Mucosa of rectum (tissue), 2 donors: ENCODE data around the gene HES1.

Experiments used
- H3K27ac ChIP-seq, 2 donors: one replicate each; pipeline ENCODE4 v1.7.0; 2013; ENCODE audit warnings: inconsistent platforms in 2 of 2, low read depth in 2 of 2, low read length in 2 of 2
- H3K27me3 ChIP-seq, 2 donors: one replicate each; pipeline ENCODE4 v1.7.0; 2013; ENCODE audit warnings: low read length in 2 of 2; ENCODE audit not compliant: control insufficient read depth in 2 of 2, insufficient read depth in 2 of 2
- H3K36me3 ChIP-seq, 2 donors: one replicate each; pipeline ENCODE4 v1.7.0; 2013; ENCODE audit warnings: low read length in 2 of 2; ENCODE audit not compliant: control insufficient read depth in 2 of 2, insufficient read depth in 2 of 2
- H3K4me1 ChIP-seq, 2 donors: one replicate each; pipeline ENCODE4 v1.7.0; 2013; ENCODE audit warnings: low read length in 2 of 2, mild to moderate bottlenecking in 1 of 2; ENCODE audit not compliant: control insufficient read depth in 2 of 2, insufficient read depth in 2 of 2
- H3K4me3 ChIP-seq, 2 donors: one replicate each; pipeline ENCODE4 v1.7.0; 2013; ENCODE audit warnings: low read length in 2 of 2
- H3K9ac ChIP-seq, 2 donors: one replicate each; pipeline ENCODE4 v1.7.0; 2013; ENCODE audit warnings: low read length in 2 of 2, low read depth in 1 of 2, mild to moderate bottlenecking in 1 of 2
- H3K9me3 ChIP-seq, 2 donors: one replicate each; pipeline ENCODE4 v1.7.0; 2013; ENCODE audit warnings: low read length in 2 of 2; ENCODE audit not compliant: control insufficient read depth in 2 of 2
- donor health status: healthy.
- donor health status: Normal muscosa, but diverticular disease.

HES1 gene

DNA sequence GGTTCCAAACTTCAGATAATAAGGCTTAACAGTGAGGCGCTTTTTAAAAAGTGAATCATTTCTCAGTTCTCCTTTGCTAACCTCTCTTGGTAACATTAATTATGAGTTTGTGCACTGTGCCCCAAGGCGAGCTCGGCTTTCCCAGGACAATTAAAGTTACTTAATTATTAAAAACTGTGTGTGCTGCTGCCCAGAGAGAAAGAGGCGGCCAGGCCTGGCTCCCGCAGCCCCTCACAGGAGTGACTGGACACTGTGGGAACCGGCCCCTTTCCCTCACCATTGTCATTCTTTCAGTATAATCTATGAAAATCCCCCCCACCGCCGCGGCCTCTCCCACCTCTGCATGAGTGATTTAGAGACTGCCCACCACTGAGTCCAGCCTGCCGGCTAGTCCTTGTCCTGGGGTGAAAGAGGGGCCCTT lies 43.1 kb upstream of the HES1 start:
- Histone ChIP-seq H3K36me3 (no peaks in the 10 kb centered on the region), H3K27me3 (no peaks in the 10 kb centered on the region), H3K9ac (no peak overlapping the region), H3K4me1 (peaks cover 4 to 11% of the 10 kb centered on the region in 2 donors), H3K4me3 (no peak overlapping the region), H3K27ac (no peak overlapping the region), H3K9me3 (no peaks in the 10 kb centered on the region)

DNA sequence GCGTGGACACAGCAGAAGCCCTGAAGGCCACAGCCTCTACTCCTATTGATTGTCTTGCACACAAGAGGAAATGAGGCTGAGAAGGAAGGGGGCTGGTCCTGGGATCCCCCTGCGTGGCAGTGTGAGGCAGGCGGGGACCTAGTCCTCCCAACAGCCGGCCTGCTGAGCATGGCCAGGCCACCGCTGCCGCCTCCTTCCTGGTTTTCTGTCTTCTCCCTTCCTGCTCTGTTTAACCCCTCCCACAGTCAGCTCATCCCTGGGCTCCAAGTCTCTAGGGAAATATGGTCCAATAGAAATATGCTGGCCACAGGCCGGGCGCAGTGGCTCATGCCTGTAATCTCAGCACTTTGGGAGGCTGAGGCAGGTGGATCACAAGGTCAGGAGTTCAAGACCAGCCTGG lies 42.1 kb upstream of the HES1 start:
- Histone ChIP-seq H3K27me3 (no peaks in the 10 kb centered on the region), H3K4me1 (peaks cover 4 to 11% of the 10 kb centered on the region in 2 donors), H3K27ac (no peak overlapping the region), H3K9me3 (no peaks in the 10 kb centered on the region), H3K4me3 (no peak overlapping the region), H3K36me3 (no peaks in the 10 kb centered on the region), H3K9ac (no peak overlapping the region)

DNA sequence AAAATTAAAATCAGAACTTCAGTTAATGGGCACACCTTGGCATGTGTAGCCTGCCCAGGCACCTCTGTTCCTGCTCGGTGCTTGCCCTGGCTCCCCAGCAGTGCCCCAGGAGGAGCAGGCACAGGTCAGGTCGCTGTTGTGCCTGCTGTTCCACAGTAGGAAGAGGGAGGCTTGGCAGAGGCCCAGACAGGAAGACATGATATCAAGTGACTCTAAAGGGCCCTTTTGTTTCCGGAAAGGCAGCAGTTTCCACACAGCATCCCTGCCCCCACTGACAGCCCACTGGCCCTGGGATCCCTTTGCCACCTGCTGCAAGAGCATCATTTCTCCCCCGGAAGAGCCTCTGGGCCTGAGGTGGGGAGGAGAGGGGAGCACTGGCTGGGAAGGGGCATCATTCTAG lies 40.5 kb upstream of the HES1 start:
- Histone ChIP-seq H3K27me3 (no peaks in the 10 kb centered on the region), H3K4me3 (no peak overlapping the region), H3K9ac (no peak overlapping the region), H3K9me3 (no peaks in the 10 kb centered on the region), H3K4me1 (peaks cover 5 to 7% of the 10 kb centered on the region in 2 donors), H3K36me3 (no peaks in the 10 kb centered on the region), H3K27ac (no peak overlapping the region)

DNA sequence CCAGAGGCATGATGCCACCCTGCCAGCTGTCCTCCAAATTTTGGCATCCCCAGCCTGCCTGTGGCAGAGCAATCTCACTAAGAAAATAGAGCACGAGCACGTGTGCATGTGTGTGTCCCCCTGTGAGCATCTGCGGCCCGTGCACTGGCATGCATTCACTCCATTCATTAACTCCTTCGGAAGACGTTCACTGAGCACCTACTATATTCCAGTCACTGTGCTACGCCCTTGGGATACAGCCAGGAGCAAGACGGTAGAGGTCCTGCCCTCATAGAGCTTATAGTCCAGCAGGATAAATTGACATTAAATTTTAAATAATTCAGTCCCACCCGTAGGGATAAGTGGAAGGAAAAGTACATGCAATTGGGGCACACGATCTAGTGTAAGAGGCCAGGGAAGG lies 40.0 kb upstream of the HES1 start:
- H3K9ac ChIP-seq: no peak overlapping the region
- no peaks in the 10 kb centered on the region for H3K27me3 ChIP-seq
- H3K4me3 ChIP-seq: no peak overlapping the region
- H3K36me3 ChIP-seq: no peaks in the 10 kb centered on the region
- H3K9me3 ChIP-seq: no peaks in the 10 kb centered on the region
- H3K27ac ChIP-seq: no peak overlapping the region
- peaks cover 9 to 12% of the 10 kb centered on the region in 2 donors for H3K4me1 ChIP-seq

DNA sequence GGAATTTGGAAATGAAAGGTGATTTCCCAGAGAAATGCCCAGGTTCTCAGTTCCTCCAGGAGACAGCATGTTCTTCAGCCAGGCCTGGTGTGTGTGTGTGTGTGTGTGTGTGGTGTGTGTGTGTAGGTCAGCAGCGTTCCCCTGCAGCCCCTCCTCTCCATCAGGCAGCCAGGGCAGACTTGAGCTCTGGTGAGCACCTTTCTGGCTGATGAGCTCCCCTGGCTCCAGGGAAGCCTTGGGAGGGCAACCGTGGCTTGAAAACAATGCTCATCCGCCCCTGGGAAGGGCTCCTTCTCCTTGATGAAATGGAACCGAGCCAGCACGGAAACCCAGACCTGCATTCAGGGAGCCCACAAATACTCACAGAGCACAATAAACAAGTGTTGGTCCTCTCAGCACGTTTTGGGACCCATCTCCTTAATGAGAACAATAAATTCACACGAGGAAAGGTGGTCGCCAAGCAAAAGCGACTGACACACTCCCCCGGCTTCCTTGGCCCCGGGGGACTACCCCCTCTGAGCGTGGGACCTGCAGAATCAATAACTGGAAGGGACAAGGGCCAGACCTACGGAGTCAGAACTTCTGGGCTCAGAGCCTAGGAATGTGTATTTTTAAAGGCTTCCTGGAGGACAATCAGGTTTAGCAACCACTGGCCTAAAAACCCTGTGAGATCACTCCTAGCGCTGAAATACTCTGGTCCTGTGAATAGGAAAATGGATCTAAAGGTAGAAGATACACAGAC lies 38.6 kb upstream of the HES1 start:
- H3K4me1 ChIP-seq: peaks cover 23 to 24% of the 10 kb centered on the region in 2 donors
- H3K9ac ChIP-seq: no peak overlapping the region
- no peaks in the 10 kb centered on the region for H3K9me3 ChIP-seq
- H3K36me3 ChIP-seq: no peaks in the 10 kb centered on the region
- H3K27ac ChIP-seq: no peak overlapping the region
- H3K4me3 ChIP-seq: no peak overlapping the region
- no peaks in the 10 kb centered on the region for H3K27me3 ChIP-seq

DNA sequence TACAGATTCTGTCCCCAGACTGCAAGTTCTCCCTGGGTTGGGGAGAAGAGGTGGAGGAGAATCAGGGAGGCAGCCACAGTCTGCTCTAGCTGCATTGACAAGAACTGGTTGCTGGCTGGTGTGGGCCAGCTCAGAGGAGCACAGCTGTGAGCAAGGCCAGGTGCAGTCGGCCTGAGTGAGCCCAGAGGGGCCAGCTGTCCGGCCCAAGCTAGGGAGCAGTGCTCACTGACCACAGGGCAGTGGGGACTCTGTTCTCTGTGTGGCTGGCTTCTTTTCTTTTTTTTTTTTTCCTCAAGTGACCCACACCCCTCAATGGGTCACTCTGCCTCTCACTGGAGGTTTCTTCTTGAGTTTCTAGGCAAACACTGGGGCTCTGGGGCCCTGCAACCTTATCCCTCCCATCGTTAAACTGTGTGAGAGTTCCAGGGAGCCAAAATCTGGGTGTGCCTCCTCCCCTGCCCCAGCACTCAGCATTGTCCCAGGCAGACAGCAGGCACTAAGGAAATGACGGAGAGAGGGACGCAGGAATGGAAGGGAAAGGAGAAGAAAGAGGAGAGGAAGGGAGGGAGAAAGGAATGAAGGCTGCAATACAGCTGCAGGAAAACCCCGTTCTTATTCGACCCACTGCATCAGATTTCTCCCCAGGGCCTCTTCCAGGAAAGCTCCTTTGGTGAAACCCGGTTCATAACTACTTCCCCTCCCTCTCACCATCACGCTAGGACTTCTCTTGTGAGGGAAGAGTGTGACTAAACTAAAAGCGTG lies 37.7 kb upstream of the HES1 start:
- H3K36me3 ChIP-seq: no peaks in the 10 kb centered on the region
- no peak overlapping the region for H3K27ac ChIP-seq
- H3K4me1 ChIP-seq: peaks cover 24 to 27% of the 10 kb centered on the region in 2 donors
- H3K27me3 ChIP-seq: no peaks in the 10 kb centered on the region
- H3K9ac ChIP-seq: no peak overlapping the region
- H3K4me3 ChIP-seq: no peak overlapping the region
- H3K9me3 ChIP-seq: no peaks in the 10 kb centered on the region

DNA sequence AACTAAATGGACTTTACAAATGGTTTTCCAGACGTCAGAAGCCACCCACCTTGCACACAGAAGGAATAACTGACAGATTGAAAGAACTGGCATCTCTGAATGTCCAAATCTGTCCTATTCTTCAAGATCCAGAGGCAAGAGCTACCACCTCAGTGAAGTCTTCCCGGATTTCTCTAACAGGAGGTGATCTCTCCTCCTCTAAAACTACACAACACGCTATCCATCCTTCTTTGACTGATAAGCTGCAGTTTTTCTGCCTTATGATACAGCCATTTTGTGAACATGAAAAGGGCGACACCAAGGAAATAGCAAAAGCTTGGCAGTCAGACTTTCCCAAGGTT lies 37.1 kb upstream of the HES1 start:
- no peaks in the 10 kb centered on the region for H3K27me3 ChIP-seq
- no peak overlapping the region for H3K27ac ChIP-seq
- no peaks in the 10 kb centered on the region for H3K9me3 ChIP-seq
- no peaks in the 10 kb centered on the region for H3K36me3 ChIP-seq
- no peak overlapping the region for H3K9ac ChIP-seq
- no peak overlapping the region for H3K4me3 ChIP-seq
- H3K4me1 ChIP-seq: peaks cover 24 to 27% of the 10 kb centered on the region in 2 donors

DNA sequence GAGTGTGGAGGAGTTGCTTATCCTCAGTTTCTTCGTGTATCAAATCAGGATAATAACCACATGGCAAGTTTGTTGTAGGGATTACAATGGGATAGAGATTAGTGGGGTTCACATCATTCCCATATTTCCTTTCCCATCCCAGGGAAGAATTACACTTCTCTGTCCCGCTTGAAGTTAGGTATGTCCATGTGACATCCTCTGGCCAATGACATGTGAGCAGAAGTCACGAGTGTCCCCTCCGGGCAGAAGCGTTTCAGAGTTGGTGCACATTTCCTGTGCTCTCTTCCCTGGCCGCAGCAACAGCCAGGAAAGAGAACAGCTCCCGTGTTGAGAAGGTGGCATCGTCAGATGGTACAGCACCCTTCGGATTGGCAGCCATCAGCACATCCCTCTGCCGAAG lies 36.7 kb upstream of the HES1 start:
- Histone ChIP-seq H3K4me1 (peaks cover 24 to 29% of the 10 kb centered on the region in 2 donors), H3K9me3 (no peaks in the 10 kb centered on the region), H3K9ac (no peak overlapping the region), H3K27me3 (no peaks in the 10 kb centered on the region), H3K36me3 (no peaks in the 10 kb centered on the region), H3K27ac (no peak overlapping the region), H3K4me3 (no peak overlapping the region)

DNA sequence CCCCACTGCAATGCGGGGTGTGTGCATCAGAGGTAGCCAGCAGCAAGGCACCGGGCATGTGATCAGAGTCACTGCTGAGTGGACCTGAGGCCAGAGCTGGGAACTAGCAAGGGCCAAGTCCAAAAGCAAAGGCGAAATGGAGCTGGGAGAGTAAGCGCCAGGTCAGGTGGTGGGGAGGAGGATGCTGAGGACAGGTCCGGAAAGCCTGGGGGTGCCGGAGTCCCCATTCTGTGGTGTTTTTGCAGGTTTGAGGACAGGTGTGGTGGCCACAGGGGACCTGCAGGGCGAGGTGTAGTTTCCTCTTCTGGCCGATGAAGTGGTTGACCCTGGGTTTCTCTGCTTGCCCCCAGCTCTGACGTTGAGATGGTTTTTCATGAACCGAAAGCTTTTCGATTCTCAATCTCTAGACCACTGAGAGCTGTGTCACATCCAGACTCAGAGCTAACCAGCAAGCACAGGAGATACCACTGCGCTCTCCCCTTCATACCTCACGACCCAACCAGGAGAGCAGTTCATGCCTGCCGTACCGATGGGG lies 35.0 kb upstream of the HES1 start:
- H3K27me3 ChIP-seq: peaks cover 0 to 2% of the 10 kb centered on the region in 2 donors
- H3K4me3 ChIP-seq: peak overlapping the region in 1 of 2 donors; percentile 35
- H3K4me1 ChIP-seq: peaks cover 22 to 31% of the 10 kb centered on the region in 2 donors
- no peak overlapping the region for H3K9ac ChIP-seq
- H3K36me3 ChIP-seq: no peaks in the 10 kb centered on the region
- peak overlapping the region in 1 of 2 donors; percentile 73 for H3K27ac ChIP-seq
- no peaks in the 10 kb centered on the region for H3K9me3 ChIP-seq
